ENCODE data around the gene NCAPG2. TPM values are rescaled to one million over a fixed set of nuclear protein-coding genes. Genes with fewer than 3 reads are reported as not detected.

NCAPG2 gene
- polyA plus RNA-seq, 3 donors, result 1.1 to 3.1 (median 1.7) TPM

DNA sequence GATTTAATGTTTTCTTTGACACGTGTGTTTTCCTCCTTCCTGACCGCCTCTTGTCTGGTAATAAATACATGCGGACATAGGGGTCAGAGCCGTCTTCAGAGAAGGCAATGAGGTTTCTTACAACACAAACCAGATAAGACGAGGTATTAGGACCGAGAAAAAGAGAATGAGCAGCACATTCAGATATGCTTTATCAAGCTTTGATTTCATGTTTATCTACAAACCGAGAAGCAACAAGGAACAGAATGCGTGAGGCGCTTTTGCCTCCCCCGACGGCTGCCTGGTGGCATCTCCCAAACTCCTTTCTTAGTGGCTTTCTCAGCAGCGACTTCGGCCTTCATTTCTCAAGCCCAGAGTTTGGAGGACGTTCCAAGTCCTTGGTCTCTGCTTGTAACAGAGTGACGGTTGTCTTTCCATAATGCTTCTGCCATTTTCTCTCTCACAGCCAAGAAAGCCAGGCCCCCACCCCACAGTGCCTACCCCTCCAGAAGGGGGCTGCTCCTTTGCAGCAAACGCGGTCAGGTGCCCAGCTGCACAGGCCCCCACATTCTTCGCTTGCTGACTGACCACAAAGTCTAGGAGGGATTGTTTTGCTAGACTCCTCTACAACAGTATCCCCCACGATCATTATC, 32.6 kb upstream of the NCAPG2 start:
- Mint-ChIP-seq H3K4me1 (peaks cover 26% of the 10 kb centered on the region), H3K27ac (peak overlapping the region in 6 of 7 donors; percentile 5 to 59 (median 28)), H3K27me3 (ENCODE audit: low read depth in 3 of 3) (no peaks in the 10 kb centered on the region), H3K4me3 (no peak overlapping the region), H3K9me3 (no peaks in the 10 kb centered on the region), H3K36me3 (peaks cover 68 to 69% of the 10 kb centered on the region in 2 donors)
- WGBS (ENCODE audit: insufficient coverage), result 97% methylated on average over 15 of the region's 19 CpGs
- DNase-seq, result no peak
- H3K4me1 ChIP-seq (ENCODE audit: control insufficient read depth in 1 of 2, insufficient read depth in 2 of 2, low read length in 2 of 2), result peaks cover 27 to 29% of the 10 kb centered on the region in 2 donors
- H3K9me3 ChIP-seq (replicated peaks in 1 of 2; ENCODE audit: control insufficient read depth in 1 of 2, insufficient read depth in 1 of 2, low read length in 2 of 2), result no peaks in the 10 kb centered on the region
- no peak for TF ChIP-seq CTCF (IDR thresholded peaks at IDR 0.05)
- peaks cover 35 to 72% of the 10 kb centered on the region in 2 donors for H3K36me3 ChIP-seq (replicated peaks in 1 of 2; ENCODE audit: control insufficient read depth in 1 of 2, insufficient read depth in 2 of 2, low read length in 2 of 2)
- no peak overlapping the region for H2AFZ ChIP-seq (ENCODE audit: insufficient read depth, low read depth, low read length, poor library complexity, severe bottlenecking)
- H3K27me3 ChIP-seq (ENCODE audit: control insufficient read depth in 2 of 2, insufficient read depth in 2 of 2, low read length in 2 of 2), result no peaks in the 10 kb centered on the region
- intact Hi-C loops (cut with micrococcal nuclease), result loop anchor here in 1 of 2 donors (5.0 kb wide), 1 partner anchor 40 kb away; no protein-coding TSS in a partner anchor
- no peak overlapping the region for H3K9ac ChIP-seq (ENCODE audit: insufficient read depth, low read length, poor library complexity, severe bottlenecking)
- no peak overlapping the region for H3K4me3 ChIP-seq (replicated peaks in 1 of 3; ENCODE audit: low read depth in 2 of 3, low read length in 3 of 3)
- peak overlapping the region in 1 of 2 donors; percentile 27 for H3K27ac ChIP-seq (ENCODE audit: low read depth in 1 of 2, low read length in 2 of 2)
- no peaks in the 10 kb centered on the region for H4K20me1 ChIP-seq (ENCODE audit: insufficient read depth, low read length)
- no peaks in the 10 kb centered on the region for H3K79me2 ChIP-seq (ENCODE audit: insufficient read depth, low read length)
- no peak overlapping the region for H3K4me2 ChIP-seq (replicated peaks; ENCODE audit: extremely low read depth, low read length, poor library complexity, severe bottlenecking)

GRCh38 chr7:158735935-158736334, 31.3 kb upstream of the NCAPG2 start:
- Mint-ChIP-seq H3K27ac (peak overlapping the region in 6 of 7 donors; percentile 21 to 86 (median 73)), H3K4me1 (peaks cover 27% of the 10 kb centered on the region), H3K36me3 (peaks cover 59 to 64% of the 10 kb centered on the region in 2 donors), H3K27me3 (ENCODE audit: low read depth in 3 of 3) (no peaks in the 10 kb centered on the region), H3K9me3 (no peaks in the 10 kb centered on the region), H3K4me3 (no peak overlapping the region)
- Histone ChIP-seq H3K4me2 (replicated peaks; ENCODE audit: extremely low read depth, low read length, poor library complexity, severe bottlenecking) (no peak overlapping the region), H3K4me1 (ENCODE audit: control insufficient read depth in 1 of 2, insufficient read depth in 2 of 2, low read length in 2 of 2) (peaks cover 26 to 31% of the 10 kb centered on the region in 2 donors), H4K20me1 (ENCODE audit: insufficient read depth, low read length) (no peaks in the 10 kb centered on the region), H2AFZ (ENCODE audit: insufficient read depth, low read depth, low read length, poor library complexity, severe bottlenecking) (no peak overlapping the region), H3K9ac (ENCODE audit: insufficient read depth, low read length, poor library complexity, severe bottlenecking) (no peak overlapping the region), H3K9me3 (replicated peaks in 1 of 2; ENCODE audit: control insufficient read depth in 1 of 2, insufficient read depth in 1 of 2, low read length in 2 of 2) (no peaks in the 10 kb centered on the region), H3K79me2 (ENCODE audit: insufficient read depth, low read length) (no peaks in the 10 kb centered on the region), H3K27me3 (ENCODE audit: control insufficient read depth in 2 of 2, insufficient read depth in 2 of 2, low read length in 2 of 2) (no peaks in the 10 kb centered on the region), H3K27ac (ENCODE audit: low read depth in 1 of 2, low read length in 2 of 2) (peak overlapping the region in 1 of 2 donors; percentile 47), H3K36me3 (replicated peaks in 1 of 2; ENCODE audit: control insufficient read depth in 1 of 2, insufficient read depth in 2 of 2, low read length in 2 of 2) (peaks cover 25 to 66% of the 10 kb centered on the region in 2 donors), H3K4me3 (replicated peaks in 1 of 3; ENCODE audit: low read depth in 2 of 3, low read length in 3 of 3) (no peak overlapping the region)
- 96% methylated on average over 10 of the region's 12 CpGs for WGBS (ENCODE audit: insufficient coverage)
- no peak for TF ChIP-seq CTCF (IDR thresholded peaks at IDR 0.05)
- intact Hi-C loops (cut with micrococcal nuclease), result loop anchor here in 1 of 2 donors (5.0 kb wide), 1 partner anchor 39 kb away; no protein-coding TSS in a partner anchor
- DNase-seq, result no peak
